IPS-15b (cell line): ENCODE data around the gene KHDC4.
A peak's percentile ranks its signal among the peaks of the same experiment; 100 is the strongest.

ENCODE experiments used
- H3K27me3 ChIP-seq: one replicate; pipeline ENCODE4 v1.6.1; 2013; ENCODE audit warnings: low read length; ENCODE audit not compliant: control insufficient read depth, insufficient read depth
- H3K36me3 ChIP-seq: one replicate; pipeline ENCODE4 v1.6.1; 2013; ENCODE audit warnings: low read length; ENCODE audit not compliant: control insufficient read depth, insufficient read depth
- H3K4me1 ChIP-seq: one replicate; pipeline ENCODE4 v1.6.1; 2013; ENCODE audit warnings: mild to moderate bottlenecking, low read length; ENCODE audit not compliant: control insufficient read depth, insufficient read depth
- H3K4me3 ChIP-seq: one replicate; pipeline ENCODE4 v1.5.1; 2013; ENCODE audit warnings: low read depth, low read length
- H3K9ac ChIP-seq: one replicate; pipeline ENCODE4 v1.6.1; 2013; ENCODE audit warnings: low read depth, mild to moderate bottlenecking, low read length
- H3K9me3 ChIP-seq: one replicate; pipeline ENCODE4 v1.6.1; 2013; ENCODE audit warnings: mild to moderate bottlenecking, low read length; ENCODE audit not compliant: control insufficient read depth, insufficient read depth

KHDC4 gene

GRCh38 chr1:155976062-155976912 is 42.1 kb upstream of the KHDC4 start:
- no peaks in the 10 kb centered on the region for H3K9me3 ChIP-seq
- H3K27me3 ChIP-seq, result no peaks in the 10 kb centered on the region
- peaks cover 34% of the 10 kb centered on the region for H3K4me1 ChIP-seq
- no peaks in the 10 kb centered on the region for H3K36me3 ChIP-seq
- no peak overlapping the region for H3K9ac ChIP-seq
- H3K4me3 ChIP-seq, result peak overlapping the region; percentile 89

- peaks cover 37% of the 10 kb centered on the region for H3K4me1 ChIP-seq
- H3K9ac ChIP-seq, result no peak overlapping the region
- H3K4me3 ChIP-seq, result peak overlapping the region; percentile 89
- no peaks in the 10 kb centered on the region for H3K9me3 ChIP-seq
- peaks cover 4% of the 10 kb centered on the region for H3K36me3 ChIP-seq
- H3K27me3 ChIP-seq, result no peaks in the 10 kb centered on the region
Observed at GRCh38 chr1:155975375-155976061, 41.3 kb upstream of the KHDC4 start.

- no peaks in the 10 kb centered on the region for H3K27me3 ChIP-seq
- no peaks in the 10 kb centered on the region for H3K9me3 ChIP-seq
- H3K9ac ChIP-seq, result no peak overlapping the region
- no peak overlapping the region for H3K4me3 ChIP-seq
- H3K4me1 ChIP-seq, result peaks cover 33% of the 10 kb centered on the region
- peaks cover 8% of the 10 kb centered on the region for H3K36me3 ChIP-seq
Observed at GRCh38 chr1:155974208-155975115, 40.2 kb upstream of the KHDC4 start.

GRCh38 chr1:155973723-155974122 is 39.5 kb upstream of the KHDC4 start:
- H3K4me3 ChIP-seq, result no peak overlapping the region

GRCh38 chr1:155971910-155972809 is 37.9 kb upstream of the KHDC4 start:
- Histone ChIP-seq H3K9me3 (no peaks in the 10 kb centered on the region), H3K36me3 (peaks cover 21% of the 10 kb centered on the region), H3K27me3 (no peaks in the 10 kb centered on the region), H3K4me1 (peaks cover 44% of the 10 kb centered on the region), H3K4me3 (no peak overlapping the region), H3K9ac (no peak overlapping the region)

More at GRCh38 chr1:155973723-155974122, 39.5 kb upstream of the KHDC4 start:
- no peaks in the 10 kb centered on the region for H3K27me3 ChIP-seq
- H3K36me3 ChIP-seq, result peaks cover 14% of the 10 kb centered on the region
- H3K4me1 ChIP-seq, result peaks cover 32% of the 10 kb centered on the region
- no peaks in the 10 kb centered on the region for H3K9me3 ChIP-seq
- no peak overlapping the region for H3K9ac ChIP-seq

GRCh38 chr1:155970531-155971167 is 36.4 kb upstream of the KHDC4 start:
- Histone ChIP-seq H3K27me3 (no peaks in the 10 kb centered on the region), H3K36me3 (peaks cover 36% of the 10 kb centered on the region), H3K4me3 (no peak overlapping the region), H3K9ac (peak overlapping the region; percentile 47), H3K9me3 (no peaks in the 10 kb centered on the region), H3K4me1 (peaks cover 41% of the 10 kb centered on the region)

GRCh38 chr1:155969377-155969791 is 35.2 kb upstream of the KHDC4 start:
- Histone ChIP-seq H3K9ac (no peak overlapping the region), H3K4me3 (no peak overlapping the region), H3K36me3 (peaks cover 46% of the 10 kb centered on the region)

GRCh38 chr1:155968670-155969069 is 34.5 kb upstream of the KHDC4 start:
- no peak overlapping the region for H3K9ac ChIP-seq
- H3K4me3 ChIP-seq, result no peak overlapping the region
- no peaks in the 10 kb centered on the region for H3K9me3 ChIP-seq
- H3K4me1 ChIP-seq, result peaks cover 26% of the 10 kb centered on the region
- H3K36me3 ChIP-seq, result peaks cover 49% of the 10 kb centered on the region
- H3K27me3 ChIP-seq, result no peaks in the 10 kb centered on the region

More at GRCh38 chr1:155969377-155969791, 35.2 kb upstream of the KHDC4 start:
- H3K4me1 ChIP-seq, result peaks cover 30% of the 10 kb centered on the region
- no peaks in the 10 kb centered on the region for H3K9me3 ChIP-seq
- H3K27me3 ChIP-seq, result no peaks in the 10 kb centered on the region

- H3K4me1 ChIP-seq, result peaks cover 26% of the 10 kb centered on the region
- peak overlapping the region; percentile 54 for H3K9ac ChIP-seq
- H3K4me3 ChIP-seq, result no peak overlapping the region
- H3K27me3 ChIP-seq, result no peaks in the 10 kb centered on the region
- peaks cover 50% of the 10 kb centered on the region for H3K36me3 ChIP-seq
- H3K9me3 ChIP-seq, result no peaks in the 10 kb centered on the region
Observed at GRCh38 chr1:155968051-155968400, 33.8 kb upstream of the KHDC4 start.

GRCh38 chr1:155967341-155968050 is 33.3 kb upstream of the KHDC4 start:
- peaks cover 26% of the 10 kb centered on the region for H3K4me1 ChIP-seq
- H3K36me3 ChIP-seq, result peaks cover 55% of the 10 kb centered on the region
- no peaks in the 10 kb centered on the region for H3K27me3 ChIP-seq
- peak overlapping the region; percentile 60 for H3K9ac ChIP-seq
- H3K9me3 ChIP-seq, result no peaks in the 10 kb centered on the region
- H3K4me3 ChIP-seq, result no peak overlapping the region
